Neural progenitor cell (in vitro differentiated cells): ENCODE data around the gene LKAAEAR1. TPM values are rescaled to one million over a fixed set of nuclear protein-coding genes. Genes with fewer than 3 reads are reported as not detected.

ENCODE experiments used
- DNase-seq: peaks from one replicate; pipeline ENCODE4 v3.0.0-alpha.2; 2016; ENCODE audit warnings: low spot score
- H2AFZ ChIP-seq: fragments of 200-600 bp; sonication (generic); replicated peaks from 2 replicates; pipeline ENCODE4 v1.6.1; 2016; ENCODE audit warnings: antibody characterized with exemption
- H3F3A ChIP-seq: fragments of 200-600 bp; sonication (generic); 2 replicates; pipeline ENCODE4 v1.6.1; 2016; ENCODE audit warnings: antibody characterized with exemption, low read depth
- H3K27ac ChIP-seq: fragments of 200-600 bp; sonication (generic); 2 replicates; pipeline ENCODE4 v1.5.1; 2016; ENCODE audit warnings: mild to moderate bottlenecking
- H3K27me3 ChIP-seq: fragments of 200-600 bp; sonication (generic); 2 replicates; pipeline ENCODE4 v1.6.1; 2016; ENCODE audit warnings: mild to moderate bottlenecking, moderate library complexity
- H3K36me3 ChIP-seq: fragments of 200-600 bp; sonication (generic); 2 replicates; pipeline ENCODE4 v1.5.1; 2016
- H3K4me1 ChIP-seq: fragments of 200-600 bp; sonication (generic); 2 replicates; pipeline ENCODE4 v1.6.1; 2016; ENCODE audit warnings: mixed run types
- H3K4me2 ChIP-seq: fragments of 200-600 bp; sonication (generic); 2 replicates; pipeline ENCODE4 v1.6.1; 2016
- H3K4me3 ChIP-seq: fragments of 200-600 bp; sonication (generic); 2 replicates; pipeline ENCODE4 v1.5.1; 2016
- H3K79me2 ChIP-seq: fragments of 200-600 bp; sonication (generic); 2 replicates; pipeline ENCODE4 v1.6.1; 2016; ENCODE audit warnings: low read depth
- H3K9ac ChIP-seq: fragments of 200-600 bp; sonication (generic); 2 replicates; pipeline ENCODE4 v1.6.1; 2016
- H3K9me3 ChIP-seq: fragments of 200-600 bp; sonication (generic); 2 replicates; pipeline ENCODE4 v1.5.1; 2016; ENCODE audit warnings: low read depth
- H4K20me1 ChIP-seq: fragments of 200-600 bp; sonication (generic); 2 replicates; pipeline ENCODE4 v1.6.1; 2016; ENCODE audit warnings: low read depth
- H3K27ac Mint-ChIP-seq: 3 replicates; pipeline ENCODE4 v1.8.0; 2021; ENCODE audit warnings: mixed read lengths
- H3K27me3 Mint-ChIP-seq: 2 replicates; pipeline ENCODE4 v1.8.0; 2022; ENCODE audit warnings: low read depth, mild to moderate bottlenecking, inconsistent platforms, moderate library complexity, mixed read lengths; ENCODE audit not compliant: insufficient read depth
- H3K36me3 Mint-ChIP-seq: 3 replicates; pipeline ENCODE4 v1.8.0; 2021; ENCODE audit warnings: mixed read lengths
- H3K4me1 Mint-ChIP-seq: 3 replicates; pipeline ENCODE4 v1.8.0; 2021; ENCODE audit warnings: mixed read lengths
- H3K4me3 Mint-ChIP-seq: 3 replicates; pipeline ENCODE4 v1.8.0; 2021; ENCODE audit warnings: mild to moderate bottlenecking, moderate library complexity, mixed read lengths
- H3K9me3 Mint-ChIP-seq: 3 replicates; pipeline ENCODE4 v1.8.0; 2020; ENCODE audit warnings: mixed read lengths
- EZH2 ChIP-seq: fragments of 200-600 bp; sonication (generic); IDR thresholded peaks from 2 replicates; pipeline ENCODE4 v1.6.1; 2017; ENCODE audit warnings: antibody characterized with exemption, mild to moderate bottlenecking, moderate library complexity
- EZH2phosphoT487 ChIP-seq: fragments of 200-600 bp; sonication (generic); IDR thresholded peaks from 2 replicates; pipeline ENCODE4 v1.6.1; 2017; ENCODE audit warnings: antibody characterized with exemption
- total RNA-seq: library from RNA; depleted of rRNA; stranded (reverse); fragments of >200 nt; gene quantifications from 2 replicates; pipeline ENCODE4 v1.2.3, GENCODE V29; 2015; ENCODE audit warnings: low replicate concordance
- TF ChIP-seq, protein P1 (sequence below): fragments of 200-600 bp; sonication (generic); IDR thresholded peaks from 2 replicates; pipeline ENCODE4 v1.5.1; 2017; ENCODE audit warnings: antibody characterized with exemption, mild to moderate bottlenecking

The LKAAEAR1 gene
- total RNA-seq, 1 donor from 2014 or later, result not detected

DNA sequence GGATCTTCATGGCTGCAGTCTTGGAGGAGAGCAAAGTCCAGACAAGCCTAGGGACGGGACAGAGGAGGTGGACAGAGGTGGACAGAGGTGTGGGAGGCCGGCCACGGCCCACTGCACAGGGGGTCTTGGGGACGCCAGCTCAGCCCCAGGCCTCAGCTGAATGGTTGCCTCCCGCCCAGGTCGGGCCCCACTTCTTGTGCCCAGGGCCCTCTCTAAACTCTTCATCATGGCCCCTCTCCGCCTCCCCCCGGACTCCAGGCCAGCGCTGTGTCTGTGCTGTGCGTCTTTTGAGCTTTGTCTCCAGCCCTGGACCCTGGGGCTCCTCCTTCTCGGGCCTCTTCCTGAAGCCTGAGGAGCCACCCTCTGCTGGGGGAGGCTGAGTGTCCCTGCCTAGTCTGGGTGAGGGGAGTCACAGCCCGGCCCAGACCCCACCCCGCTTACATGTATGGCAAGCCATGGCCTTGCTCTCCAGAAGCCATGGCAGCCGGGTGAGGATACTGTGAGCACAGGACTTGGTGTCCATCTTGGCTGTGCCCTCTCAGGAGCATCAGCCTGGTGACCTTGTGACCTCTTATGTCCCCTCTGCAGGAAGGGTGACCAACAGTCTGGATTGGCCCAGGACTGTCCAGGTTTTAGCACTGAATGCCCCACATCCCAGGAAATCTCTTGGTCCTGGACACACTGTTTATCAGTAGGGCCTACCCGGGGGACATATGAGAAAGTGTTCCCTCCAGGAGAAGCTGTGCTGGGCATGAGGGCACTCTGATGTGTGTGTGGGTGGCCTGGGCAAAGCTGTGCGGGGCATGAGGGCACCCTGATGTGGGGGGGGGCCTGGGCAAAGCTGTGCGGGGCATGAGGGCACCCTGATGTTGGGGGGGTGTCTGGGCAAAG is 32.6 kb upstream of the LKAAEAR1 start:
- H3K27me3 Mint-ChIP-seq, result peaks cover 22% of the 10 kb centered on the region
- H3K9me3 ChIP-seq, result no peaks in the 10 kb centered on the region
- no peaks in the 10 kb centered on the region for H3K36me3 Mint-ChIP-seq
- no peak for TF ChIP-seq EZH2phosphoT487
- no peaks in the 10 kb centered on the region for H3F3A ChIP-seq
- H3K79me2 ChIP-seq, result no peaks in the 10 kb centered on the region
- H2AFZ ChIP-seq, result no peak overlapping the region
- no peak overlapping the region for H3K9ac ChIP-seq
- no peaks in the 10 kb centered on the region for H3K36me3 ChIP-seq
- H3K27ac ChIP-seq, result no peak overlapping the region
- no peaks in the 10 kb centered on the region for H4K20me1 ChIP-seq
- H3K4me1 Mint-ChIP-seq, result peaks cover 5% of the 10 kb centered on the region
- no peaks in the 10 kb centered on the region for H3K4me1 ChIP-seq
- no peak overlapping the region for H3K4me2 ChIP-seq
- peaks cover 13% of the 10 kb centered on the region for H3K27me3 ChIP-seq
- H3K4me3 Mint-ChIP-seq, result no peak overlapping the region
- no peak overlapping the region for H3K27ac Mint-ChIP-seq
- H3K4me3 ChIP-seq, result no peak overlapping the region
- no peaks in the 10 kb centered on the region for H3K9me3 Mint-ChIP-seq
- no peak for DNase-seq

DNA sequence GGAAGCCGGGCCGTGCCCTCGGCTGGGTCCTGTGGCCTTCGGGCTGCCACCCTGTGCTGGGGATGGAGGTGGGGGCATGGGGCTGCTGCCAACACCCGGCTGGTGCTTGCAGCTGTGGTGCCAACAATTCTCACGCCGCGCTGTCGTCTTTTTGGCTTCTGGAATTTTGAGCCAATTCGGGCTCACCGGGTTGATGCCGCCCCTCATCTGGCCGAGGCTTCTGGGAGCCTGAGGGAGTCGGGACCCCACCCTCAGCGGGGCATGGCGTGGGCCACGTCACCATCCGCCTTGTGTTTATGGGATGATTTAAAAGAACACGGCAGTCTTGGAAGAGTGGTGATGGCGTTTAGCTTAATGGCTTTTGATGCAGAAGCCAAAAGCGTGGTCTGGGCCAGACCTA is 31.8 kb upstream of the LKAAEAR1 start:
- Histone ChIP-seq H3K4me3 (no peak overlapping the region), H3F3A (no peaks in the 10 kb centered on the region), H3K9me3 (no peaks in the 10 kb centered on the region), H4K20me1 (no peaks in the 10 kb centered on the region), H3K9ac (no peak overlapping the region), H2AFZ (no peak overlapping the region), H3K27me3 (peaks cover 5% of the 10 kb centered on the region), H3K27ac (no peak overlapping the region), H3K36me3 (no peaks in the 10 kb centered on the region), H3K79me2 (no peaks in the 10 kb centered on the region), H3K4me1 (no peaks in the 10 kb centered on the region), H3K4me2 (no peak overlapping the region)
- H3K36me3 Mint-ChIP-seq, result no peaks in the 10 kb centered on the region
- DNase-seq, result no peak
- H3K9me3 Mint-ChIP-seq, result no peaks in the 10 kb centered on the region
- no peak overlapping the region for H3K27ac Mint-ChIP-seq
- no peak overlapping the region for H3K4me3 Mint-ChIP-seq
- H3K27me3 Mint-ChIP-seq, result peaks cover 22% of the 10 kb centered on the region
- no peak for TF ChIP-seq EZH2
- no peak for TF ChIP-seq EZH2phosphoT487
- TF ChIP-seq, protein P1, sequence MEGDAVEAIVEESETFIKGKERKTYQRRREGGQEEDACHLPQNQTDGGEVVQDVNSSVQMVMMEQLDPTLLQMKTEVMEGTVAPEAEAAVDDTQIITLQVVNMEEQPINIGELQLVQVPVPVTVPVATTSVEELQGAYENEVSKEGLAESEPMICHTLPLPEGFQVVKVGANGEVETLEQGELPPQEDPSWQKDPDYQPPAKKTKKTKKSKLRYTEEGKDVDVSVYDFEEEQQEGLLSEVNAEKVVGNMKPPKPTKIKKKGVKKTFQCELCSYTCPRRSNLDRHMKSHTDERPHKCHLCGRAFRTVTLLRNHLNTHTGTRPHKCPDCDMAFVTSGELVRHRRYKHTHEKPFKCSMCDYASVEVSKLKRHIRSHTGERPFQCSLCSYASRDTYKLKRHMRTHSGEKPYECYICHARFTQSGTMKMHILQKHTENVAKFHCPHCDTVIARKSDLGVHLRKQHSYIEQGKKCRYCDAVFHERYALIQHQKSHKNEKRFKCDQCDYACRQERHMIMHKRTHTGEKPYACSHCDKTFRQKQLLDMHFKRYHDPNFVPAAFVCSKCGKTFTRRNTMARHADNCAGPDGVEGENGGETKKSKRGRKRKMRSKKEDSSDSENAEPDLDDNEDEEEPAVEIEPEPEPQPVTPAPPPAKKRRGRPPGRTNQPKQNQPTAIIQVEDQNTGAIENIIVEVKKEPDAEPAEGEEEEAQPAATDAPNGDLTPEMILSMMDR, result no peak
- peaks cover 5% of the 10 kb centered on the region for H3K4me1 Mint-ChIP-seq

DNA sequence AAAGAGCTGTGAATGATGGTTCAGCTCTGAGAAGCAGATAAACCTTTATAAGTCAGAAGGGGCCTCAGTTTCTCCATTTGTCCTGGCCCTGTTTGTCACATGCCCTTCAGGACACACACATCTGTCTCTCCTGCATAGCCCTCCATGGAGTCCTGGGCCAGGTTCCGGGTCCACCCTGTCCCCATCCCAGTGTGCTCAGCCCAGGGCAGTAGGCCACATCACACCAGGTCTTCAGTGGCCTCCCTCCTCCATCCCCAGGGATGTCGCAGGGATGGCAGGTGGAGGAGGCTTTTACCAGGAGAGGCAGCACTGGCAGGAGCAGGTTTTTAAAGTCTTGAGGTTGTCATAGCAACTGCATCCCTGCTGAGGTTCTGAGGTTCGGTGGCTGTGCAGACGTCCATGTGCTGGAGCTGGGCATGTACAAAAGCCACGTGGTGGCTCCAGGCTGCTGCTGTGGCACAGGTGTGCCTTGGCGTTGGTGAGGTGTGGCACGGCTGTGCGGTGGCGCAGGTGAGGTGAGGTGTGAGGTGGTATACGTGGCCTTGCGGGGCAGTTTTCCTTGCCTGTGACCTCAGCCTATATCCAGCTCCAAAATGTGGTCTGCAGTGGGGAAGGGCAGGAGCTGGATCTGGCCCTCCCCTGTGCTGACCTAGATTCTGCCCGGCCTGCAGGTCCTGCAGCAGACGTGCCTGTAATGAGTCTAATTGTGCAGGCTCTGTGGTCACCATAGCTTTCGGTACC is 31.1 kb upstream of the LKAAEAR1 start:
- H3K27me3 Mint-ChIP-seq, result peaks cover 16% of the 10 kb centered on the region
- Histone ChIP-seq H3K27ac (no peak overlapping the region), H3K27me3 (no peaks in the 10 kb centered on the region), H3K9ac (no peak overlapping the region), H3K9me3 (no peaks in the 10 kb centered on the region), H2AFZ (no peak overlapping the region), H3K4me3 (no peak overlapping the region), H3K4me2 (no peak overlapping the region), H3F3A (no peaks in the 10 kb centered on the region), H3K36me3 (no peaks in the 10 kb centered on the region), H3K4me1 (no peaks in the 10 kb centered on the region), H3K79me2 (no peaks in the 10 kb centered on the region), H4K20me1 (no peaks in the 10 kb centered on the region)
- no peak overlapping the region for H3K4me3 Mint-ChIP-seq
- no peak for TF ChIP-seq EZH2
- TF ChIP-seq EZH2phosphoT487, result no peak
- TF ChIP-seq, protein P1, result no peak
- peaks cover 4% of the 10 kb centered on the region for H3K4me1 Mint-ChIP-seq
- DNase-seq, result no peak
- no peaks in the 10 kb centered on the region for H3K9me3 Mint-ChIP-seq
- no peaks in the 10 kb centered on the region for H3K36me3 Mint-ChIP-seq
- no peak overlapping the region for H3K27ac Mint-ChIP-seq
